ENCODE measurements around the gene HLCS.

HLCS gene

DNA sequence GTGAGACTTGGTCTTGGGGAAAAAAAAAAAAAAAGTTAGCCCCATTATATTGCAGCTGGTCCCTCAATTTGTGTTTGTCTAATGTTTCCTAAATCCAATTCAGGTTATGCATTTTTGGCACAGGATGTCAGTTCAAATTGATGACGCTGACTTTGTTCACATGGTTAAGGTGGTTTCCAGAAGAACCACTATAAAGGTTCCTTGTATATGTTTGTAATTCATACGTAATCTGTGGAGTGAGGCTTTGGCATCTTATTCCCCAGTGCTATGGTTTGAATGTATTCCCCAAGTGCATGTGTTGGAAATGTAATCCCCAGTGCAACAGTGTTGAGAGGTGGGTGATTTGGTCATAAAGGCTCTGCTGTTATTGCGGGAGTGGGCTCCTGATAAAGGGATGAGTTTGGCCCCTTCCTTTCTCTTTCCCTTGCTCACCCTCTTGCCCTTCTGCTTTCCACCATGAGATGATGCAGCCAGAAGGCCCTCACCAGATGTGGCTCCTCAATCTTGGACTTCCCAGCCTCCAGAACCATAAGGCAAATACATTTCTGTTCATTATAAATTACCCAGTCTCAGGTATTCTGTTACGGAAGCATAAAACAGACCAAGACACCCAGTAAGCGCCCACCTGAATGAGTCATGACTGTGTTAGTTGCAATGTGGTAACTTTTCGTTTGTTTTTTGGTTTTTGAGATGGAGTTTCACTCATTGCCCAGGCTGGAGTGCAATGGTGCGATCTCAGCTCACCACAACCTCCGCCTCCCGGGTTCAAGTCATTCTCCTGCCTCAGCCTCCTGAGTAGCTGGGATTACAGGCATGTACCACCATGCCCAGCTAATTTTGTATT lies 19.5 kb upstream of the HLCS start:
- no peak for DNase-seq

DNA sequence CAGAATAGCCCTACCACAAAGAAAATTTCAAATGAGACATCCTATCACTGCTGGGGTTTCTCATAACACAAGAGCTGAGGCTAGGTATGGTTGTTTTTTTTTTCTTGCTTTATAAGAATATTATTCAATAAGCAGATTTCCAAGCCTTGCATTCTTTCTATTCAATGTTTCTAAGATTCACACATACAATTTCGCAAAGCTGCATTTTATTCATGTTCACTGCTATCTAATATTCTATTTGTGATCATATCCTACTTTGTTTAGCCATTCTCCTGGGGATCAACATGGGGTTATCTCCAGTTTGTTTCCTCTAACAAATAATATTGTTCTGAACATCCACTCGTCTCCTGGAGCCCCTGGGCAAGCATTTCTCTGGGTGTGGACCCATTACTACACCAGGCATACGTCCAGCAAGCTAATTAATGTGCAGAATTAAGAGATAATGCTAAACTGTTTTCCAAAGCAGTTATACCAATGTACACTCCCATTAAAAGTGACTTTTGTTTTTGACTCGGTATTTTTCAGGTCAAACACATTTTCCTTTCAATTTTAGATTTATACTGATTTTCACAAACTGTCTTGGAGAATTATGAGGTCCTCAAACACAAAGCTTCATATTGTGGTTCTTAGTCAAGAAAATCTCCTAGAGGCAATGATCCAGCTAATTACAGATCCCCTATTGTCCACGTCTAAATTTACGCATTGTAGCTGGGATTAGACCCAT lies 15.7 kb upstream of the HLCS start:
- no peak for DNase-seq

DNA sequence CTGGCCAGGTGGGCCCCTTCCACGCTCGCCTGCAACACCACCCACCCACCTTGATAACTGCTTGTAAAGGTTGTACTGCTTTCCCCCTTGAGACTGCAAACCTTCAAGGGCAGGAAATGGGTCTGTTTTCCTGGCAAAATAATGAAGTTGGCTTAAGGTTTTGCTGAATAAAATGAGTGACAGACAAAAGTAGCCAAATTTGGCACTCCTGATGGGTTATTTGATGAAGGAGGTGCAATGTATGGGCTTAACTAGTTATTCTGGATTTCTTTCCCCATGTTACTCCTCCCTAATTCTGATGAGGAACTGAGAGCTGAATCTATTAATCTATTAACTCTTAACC lies 14.6 kb upstream of the HLCS start:
- DNase-seq = no peak

DNA sequence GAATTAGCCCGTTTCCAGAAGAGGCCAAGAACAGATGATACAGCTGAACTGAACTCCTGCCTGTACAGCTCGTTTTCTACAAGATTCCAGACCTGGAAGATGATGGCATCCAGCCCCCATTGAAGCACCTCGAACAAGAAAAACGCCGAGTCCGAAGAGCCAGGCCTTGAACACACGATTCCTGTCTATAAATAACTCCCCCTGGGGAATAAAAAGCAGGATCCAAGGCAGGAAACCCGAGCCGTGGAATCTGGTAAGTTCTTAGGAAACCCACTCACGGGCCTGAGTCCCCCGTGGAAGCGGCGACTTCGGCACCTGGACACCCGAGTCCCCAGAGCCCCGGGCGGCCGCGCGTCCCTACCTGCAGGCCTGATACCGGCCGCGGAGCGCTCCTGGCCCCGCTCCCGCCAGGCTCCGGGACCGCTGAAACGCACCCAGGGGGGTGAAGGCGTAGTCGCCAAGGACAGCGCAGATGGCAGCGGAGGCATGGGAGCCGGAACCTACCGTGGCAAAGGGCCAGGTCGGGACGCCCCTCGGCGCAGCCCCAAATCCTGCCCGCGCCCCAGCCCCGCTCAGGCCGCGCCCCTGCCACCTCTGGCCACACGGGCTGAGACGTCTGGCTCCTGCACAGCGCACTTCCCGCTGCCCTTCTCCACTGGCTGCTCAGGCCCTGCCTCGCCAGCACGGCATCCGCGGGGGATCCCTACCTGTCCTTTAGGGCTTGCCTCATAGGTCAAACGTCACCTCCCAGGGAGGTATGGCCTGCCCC lies 14.0 kb upstream of the HLCS start:
- no peak for DNase-seq

DNA sequence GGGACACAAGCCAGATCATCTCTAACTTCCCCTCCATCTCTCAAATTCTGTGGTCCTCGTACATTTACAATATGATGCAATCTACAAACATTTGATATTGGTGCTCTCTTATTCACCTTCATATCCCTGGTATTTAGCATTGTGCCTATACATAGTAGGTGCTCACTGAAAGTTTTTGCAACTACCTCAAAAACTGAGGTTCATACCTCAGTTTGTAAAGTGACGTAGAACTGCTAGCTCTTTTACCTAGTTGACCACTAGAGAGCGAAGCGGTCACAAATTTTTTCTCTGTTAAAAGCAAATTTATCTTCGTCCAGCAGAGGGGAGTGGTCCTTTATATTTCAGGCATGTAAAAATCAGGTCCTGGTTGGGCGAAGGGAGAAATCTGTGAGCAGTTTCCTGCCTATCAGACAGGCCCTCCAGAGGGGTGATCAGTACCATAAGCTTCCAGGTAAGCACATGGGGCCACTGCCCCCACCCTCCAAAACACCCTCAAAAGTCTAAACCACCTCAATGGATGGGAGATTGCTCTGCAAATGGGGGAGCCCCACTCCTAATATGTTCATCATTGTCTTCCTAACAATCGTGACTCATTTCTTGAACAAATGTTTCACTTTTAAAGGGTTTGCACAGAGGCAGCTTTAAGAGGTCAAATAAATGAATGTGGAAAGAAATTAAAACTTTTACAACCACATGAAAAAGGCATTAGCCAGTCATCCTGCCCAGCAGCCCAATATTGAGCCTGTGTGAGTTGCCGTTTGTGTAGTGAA lies 10.6 kb upstream of the HLCS start:
- DNase-seq = peak; percentile 29

DNA sequence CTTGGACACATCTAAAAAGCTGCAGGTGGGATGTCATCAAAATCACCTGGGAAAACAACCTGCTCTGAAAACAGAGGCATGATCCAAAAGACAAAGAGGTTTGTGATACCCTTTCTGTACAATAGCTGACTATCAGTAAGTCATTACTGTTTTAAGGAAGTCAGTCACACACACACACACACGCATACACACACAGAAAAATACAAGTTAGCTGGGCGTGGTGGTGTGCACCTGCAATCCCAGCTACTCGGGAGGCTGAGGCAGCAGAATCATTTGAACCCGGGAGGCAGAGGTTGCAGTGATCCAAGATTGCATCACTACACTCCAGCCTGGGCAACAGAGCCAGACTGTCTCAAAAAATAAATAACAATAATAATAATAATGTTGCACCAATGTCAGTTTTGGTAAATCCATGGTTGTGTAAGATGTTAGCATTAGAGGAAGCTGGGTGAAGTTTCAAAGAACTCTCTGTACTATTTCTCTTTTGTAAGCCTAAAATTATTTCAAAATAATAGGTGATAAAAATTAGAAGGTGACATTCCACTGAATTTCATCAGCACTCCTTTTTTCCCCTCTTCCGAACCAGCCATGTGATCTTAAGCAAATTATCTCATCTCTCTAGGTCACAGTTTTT lies 9.9 kb upstream of the HLCS start:
- DNase-seq = no peak

DNA sequence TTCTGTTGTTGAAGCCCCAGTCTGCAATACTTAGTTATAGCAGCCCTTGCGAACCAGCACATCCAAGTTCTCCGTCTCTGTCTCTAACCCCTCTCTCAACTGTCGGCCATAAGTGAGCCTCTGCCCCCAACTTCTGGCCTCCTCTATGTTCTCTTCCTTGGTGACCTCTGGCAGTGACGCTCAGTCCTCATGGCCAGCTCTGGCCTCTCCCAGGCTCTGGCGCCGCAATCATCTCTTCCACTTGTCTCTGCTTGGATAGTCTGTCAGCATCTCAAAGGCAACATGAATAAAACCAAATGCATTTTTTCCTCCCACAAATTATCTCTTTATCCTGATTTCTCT lies 8.4 kb upstream of the HLCS start:
- no peak for DNase-seq

DNA sequence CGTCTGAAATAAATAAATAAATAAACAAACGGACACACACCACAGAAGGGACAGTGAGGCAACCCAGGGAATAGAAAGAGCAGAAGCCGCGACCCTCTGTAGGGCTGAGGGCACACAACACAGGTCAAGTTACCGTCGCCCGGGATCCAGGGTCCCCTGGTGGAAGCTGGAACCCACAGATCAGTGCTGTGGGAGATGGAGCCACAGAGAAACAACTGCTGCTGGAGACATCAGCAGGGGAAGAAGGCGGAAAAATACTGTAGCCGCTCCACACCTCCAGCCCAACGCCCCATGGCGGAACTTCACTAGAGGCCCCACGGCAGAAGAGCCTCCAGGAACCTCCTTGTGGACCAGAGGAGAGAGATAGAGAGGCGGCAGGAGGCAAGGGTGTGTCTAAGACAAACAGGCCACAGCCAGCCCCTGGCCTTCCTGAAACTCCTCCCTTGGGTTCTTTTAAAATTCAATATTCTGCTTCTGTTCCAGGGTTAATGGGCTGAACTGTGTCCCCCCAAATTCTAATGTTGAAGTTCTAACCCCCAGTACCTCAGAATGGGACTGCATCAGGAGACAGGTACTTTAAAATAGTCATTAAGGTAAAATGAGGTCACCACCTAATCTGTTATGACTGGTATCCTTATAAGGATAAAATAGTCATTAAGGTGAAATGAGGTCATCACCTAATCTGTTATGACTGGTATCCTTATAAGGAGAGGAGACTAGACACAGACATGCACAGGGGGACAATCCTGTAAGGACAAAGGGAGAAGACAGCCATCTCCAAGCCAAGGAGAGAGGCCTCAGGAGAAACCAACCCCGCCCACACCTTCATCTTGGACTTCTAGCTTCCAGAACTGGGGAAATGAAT lies 7.7 kb upstream of the HLCS start:
- DNase-seq = no peak

DNA sequence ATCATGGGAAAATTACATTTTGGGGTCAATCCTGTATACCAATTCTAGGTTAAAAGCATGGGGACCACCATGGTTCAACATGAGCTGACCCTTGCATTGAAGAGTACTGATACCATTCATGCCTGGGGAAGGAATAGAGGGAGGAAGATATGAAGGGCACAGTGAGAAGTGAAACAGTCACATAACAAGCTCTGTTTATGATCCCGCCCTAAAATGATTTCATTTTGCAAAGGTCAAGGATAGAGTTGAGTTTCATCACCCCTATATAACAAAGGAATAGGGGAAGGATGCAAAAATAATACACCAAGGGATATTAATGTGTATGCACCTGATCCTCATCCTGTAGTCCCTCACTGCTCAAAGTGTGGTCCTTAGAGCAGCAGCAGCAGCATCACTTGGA lies 2.5 kb upstream of the HLCS start:
- DNase-seq = no peak

DNA sequence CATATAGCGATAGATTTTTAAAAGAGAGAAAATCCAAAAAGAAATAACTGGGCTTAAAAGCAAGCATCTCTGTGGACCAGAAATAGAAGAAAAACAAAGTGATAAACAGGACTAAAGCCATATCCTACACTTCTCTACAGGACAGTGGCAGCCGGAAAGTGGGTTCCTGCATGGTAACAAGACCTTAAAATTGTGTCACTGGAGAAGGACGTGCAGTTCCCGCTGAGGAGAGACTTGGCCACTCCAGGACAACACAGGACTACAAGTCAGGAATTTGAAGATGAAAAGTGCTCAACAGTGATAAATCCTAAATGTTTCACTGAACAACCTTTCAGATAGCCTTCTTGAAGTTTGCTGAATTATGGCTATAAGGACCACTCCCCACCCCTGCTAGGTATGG lies 1.9 kb upstream of the HLCS start:
- DNase-seq = no peak

DNA sequence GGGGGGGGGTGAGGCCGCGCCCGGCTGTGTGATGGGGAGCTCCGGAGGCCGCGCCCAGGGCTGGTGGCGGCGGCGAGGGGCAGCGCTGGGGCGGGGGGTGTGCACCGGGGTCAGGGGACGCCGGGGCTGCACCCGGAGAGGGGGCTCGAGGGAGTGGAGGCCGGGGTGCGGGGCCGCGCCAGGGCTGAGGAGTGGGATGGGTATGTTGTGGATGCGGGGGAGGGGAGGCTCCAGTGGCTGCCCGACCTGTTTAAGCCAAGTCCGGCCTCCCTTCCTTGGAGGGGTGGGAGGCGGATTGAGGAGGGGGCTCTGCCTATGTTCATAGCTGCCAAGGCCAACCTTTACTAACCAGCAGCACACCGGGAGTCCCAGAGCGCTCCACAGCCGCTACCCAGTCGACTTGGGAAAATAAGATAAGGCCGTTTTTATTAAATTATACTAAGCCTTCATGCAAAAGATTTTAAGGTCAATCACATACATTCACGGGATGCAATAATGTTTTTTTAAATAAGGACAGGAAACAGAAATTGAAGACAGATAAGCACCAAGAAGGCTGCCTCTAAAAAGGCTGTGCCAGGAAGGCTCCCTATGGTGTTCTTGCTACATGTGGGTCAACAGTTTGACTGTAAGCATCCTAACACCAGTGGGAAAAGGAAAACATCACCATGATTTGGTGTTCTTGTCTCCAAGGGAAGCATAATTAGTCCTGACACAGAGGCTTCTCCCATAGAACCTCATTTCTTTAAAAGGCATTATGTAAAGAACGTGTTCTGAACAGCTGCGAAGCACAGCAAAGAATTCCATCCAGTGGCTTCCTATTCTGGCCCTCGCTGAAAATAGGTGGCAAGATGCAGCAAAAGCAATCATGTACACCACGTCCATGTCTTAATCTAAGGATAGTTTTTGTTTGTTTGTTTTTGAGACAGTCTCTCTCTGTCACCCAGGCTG lies 626 bp upstream of the HLCS start:
- no peak for DNase-seq

DNA sequence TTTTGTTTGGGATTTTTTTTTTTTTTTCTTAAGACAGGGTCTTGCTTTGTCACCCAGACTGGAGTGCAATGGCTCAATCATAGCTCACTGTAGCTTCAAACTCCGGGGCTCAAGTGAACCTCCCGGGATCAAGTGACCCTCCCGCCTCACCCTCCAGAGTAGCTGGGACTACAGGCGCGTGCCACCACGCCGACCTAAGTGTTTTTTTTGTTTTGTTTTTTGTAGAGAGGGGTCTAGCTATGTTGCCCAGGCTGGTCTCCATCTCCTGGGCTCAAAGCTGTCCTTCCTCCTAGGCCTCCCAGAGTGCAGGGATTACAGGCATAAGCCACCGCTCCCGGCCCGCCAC lies 776 bp downstream of the HLCS start:
- no peak for DNase-seq

DNA sequence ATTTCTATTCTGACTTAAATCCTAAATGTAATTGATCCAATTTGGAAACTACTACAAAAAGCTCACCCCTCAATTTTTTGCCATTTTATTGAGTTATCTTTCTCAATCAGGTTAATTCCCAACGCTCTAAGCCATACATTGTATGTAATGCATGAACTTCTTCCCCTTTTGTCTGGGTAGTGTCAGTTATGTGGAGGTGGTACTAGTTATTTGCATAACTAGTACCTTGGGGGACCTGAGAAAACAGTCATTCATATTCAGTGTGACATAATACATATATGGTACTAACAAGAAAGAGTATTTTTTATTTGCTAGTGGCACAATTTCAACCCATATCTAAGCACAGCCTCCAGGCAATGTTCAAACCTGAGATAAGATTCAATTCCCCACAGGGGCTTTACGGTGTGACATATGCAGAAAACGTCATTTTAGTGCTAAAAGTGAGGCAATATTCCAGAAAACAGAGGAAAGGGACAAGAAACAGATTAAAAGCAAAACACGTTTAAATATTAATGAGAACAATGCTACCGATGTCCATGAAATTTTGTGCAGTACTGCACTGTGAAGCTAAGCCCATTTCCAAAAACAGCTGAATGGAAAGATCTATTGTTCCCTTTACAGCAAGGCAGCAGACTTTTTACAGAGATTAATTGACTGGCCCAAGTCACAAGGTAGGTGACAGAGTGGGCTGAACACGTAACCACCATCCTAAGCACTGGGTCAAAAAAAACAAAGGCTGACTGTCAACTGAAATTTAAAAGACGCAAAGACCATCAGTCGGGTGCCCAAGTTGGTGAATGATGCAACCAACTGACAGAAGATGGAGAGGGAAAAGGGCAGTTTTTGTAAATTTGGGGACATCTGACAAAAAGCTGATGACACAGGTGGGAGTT lies 1.4 kb downstream of the HLCS start:
- DNase-seq = no peak

DNA sequence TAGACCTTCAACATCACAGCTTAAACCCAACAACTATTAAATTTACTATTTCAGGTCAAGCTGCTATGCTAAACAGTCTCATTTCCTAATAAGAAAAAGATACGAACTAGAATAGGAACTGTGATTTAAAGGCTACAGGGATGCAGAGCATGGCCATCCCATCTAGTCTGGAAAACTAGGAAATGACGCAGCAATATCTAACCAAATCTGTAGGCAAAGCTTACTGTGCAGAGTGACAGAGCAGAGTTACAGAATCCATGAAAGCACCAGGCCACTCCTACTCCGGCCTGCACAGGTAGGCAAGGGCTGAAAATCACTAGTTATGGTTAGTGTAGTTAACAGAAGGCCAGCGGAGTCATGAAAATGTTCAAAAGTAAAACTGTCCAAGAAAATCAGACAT lies 2.1 kb downstream of the HLCS start:
- no peak for DNase-seq

DNA sequence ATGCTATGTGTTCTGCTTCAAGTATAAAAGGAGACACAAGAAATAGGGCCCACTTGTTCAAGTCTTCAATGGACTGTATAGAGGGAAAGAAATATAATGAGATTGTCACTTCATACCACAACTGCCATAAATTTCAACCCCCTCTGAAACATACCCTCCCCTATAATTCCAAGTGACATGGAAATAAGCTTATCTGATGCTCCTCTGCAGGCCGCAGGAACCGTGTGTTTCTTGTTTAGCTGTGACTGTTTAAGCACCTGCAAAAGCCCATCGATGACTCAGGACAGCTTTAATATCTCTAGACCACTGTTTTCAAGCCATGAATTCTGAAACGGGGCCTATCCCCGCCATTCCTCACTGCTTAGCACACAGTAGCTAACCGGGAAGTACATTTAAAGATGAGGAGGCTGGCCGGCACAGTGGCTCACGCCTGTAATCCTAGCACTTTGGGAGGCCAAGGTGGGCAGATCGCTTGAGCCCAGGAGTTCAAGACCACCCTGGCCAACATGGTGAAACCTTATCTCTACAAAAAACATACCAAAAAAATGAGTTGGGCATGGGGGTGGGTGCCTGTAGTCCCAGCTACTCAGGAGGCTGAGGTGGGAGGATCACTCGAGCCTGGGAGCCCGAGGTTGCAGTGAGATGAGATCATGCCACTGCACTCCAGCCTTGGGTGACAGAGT lies 4.2 kb downstream of the HLCS start:
- no peak for DNase-seq

DNA sequence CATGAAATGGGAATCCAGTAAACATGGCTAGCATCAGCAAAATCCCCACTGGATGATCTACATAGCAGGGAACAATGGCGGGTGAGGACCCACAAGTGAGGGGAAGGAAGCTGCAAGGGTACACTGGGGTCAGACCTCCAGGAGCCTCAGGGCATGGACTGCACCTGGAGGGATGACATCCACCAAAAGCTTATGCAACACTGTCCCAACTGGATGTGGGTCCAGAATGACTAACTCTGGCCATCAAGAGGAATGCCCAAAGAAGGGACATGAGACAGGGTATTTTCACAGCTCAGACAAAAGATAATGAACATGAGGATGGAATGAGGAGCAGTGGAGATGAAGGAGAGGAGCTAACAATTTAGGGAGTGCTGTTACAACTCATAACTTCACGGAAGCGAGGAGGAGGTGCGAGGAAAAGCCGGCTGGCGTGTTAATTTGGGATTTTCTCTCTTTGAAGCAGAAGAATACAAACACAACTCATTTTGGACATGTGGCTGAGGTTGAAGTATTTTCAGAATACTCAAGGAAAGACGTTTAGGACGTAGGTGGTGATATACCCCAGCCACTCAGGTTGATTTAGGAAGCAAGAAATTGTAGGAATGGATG lies 5.7 kb downstream of the HLCS start:
- no peak for DNase-seq

DNA sequence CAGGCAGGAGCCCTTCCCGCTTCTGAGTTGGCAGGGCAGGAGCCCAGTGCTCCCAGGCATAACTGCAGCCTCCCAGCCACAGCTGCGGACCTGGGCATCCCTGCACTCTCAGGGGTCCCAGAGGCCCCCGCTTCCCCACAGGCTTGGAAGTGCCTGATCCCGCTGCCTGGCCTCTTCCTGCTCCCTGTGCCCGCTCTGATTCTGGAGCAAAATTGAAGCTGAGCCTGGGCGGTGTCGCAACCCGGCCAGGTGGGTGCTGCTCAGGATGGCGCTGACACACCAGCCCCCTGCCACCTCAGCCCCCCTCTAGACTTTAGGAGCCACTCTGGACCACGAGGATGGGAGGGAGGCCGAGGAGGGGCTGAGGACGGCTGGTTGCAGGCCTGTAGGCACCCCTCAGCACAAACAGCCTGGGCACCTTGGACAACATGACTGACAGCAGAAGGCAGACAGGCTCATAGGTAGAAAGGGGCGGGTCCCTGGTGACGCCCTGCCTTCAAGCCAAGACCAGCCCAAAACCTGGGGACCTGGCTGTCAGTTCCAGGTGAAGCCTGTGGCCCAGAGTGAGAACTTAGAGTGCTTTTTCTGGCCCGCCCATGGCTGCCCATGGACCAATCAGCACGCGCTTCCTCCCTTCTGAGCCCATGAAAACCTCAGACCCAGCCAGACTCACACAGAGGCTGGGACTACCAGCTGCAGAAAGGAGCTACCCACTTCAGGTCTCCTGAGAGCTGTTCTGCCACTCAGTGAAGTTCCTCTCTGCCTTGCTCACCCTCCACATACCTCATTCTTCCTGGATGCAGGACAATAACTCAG lies 7.2 kb downstream of the HLCS start:
- no peak for DNase-seq

DNA sequence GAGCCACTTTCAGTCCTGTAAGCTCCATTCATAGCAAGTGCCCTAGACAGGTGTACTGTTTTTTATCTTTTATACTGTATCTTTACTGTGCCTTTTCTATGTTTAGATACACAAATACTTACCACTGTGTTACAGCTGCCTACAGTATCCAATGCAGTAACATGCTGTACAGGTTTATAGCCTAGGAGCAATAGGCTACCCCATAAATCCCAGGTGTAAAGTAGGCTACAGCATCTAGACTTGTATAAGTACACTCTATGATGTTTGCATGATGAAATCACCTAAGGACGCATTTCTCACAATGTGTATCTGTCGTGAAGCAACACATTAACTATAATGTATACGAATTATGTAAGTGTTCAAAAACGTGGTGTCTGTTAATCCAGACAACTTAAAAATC lies 10.7 kb downstream of the HLCS start:
- DNase-seq = no peak

Data from NCI-H2107 (cell line).